ENCODE results near the gene ACACB. TPM values are rescaled to one million over a fixed set of nuclear protein-coding genes. Genes with fewer than 3 reads are reported as not detected.

Gene ACACB
- total RNA-seq, 1 experiment from 2014 or later, result 20.0 TPM

DNA sequence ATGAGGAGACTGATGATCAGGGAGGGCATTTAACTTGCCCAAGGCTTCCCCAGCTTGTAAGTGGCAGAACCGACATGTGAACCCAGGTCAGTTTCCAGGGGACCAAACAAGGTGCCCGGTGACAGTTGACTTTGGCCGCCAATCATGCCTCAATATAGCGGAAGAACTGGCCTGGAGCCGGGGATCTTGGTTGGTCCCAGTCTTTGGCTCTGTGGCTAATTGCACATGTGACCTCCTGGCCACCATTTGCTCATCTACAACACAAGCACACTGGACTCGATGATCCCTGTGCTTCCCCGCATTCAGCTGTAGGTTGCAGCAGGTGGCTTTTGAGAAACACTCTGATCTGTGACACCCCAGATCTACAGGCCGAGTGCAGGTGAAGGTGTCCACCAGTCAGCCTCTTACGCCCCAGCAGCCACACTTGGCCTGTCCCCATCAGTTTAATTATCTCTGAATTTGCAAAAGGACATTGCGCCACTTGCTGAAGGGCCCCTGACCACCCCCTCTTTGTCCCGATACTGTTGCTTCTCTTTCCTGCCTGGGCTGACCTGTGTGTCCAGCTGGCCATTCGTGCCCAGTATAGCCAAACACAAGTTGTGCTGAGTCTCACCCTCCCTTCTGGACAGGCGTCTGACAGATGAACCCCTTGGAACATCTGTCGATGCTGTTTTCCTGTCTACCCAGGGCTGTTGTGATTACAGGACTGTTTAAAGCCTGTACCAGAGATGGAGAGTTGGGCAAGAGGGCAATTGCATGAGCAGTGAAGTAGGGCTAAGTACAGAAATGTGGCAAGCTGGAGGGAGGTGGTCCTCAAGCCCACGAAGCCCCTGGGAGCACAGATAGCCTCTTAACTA is 14.1 kb downstream of the ACACB start:
- POLR2A ChIA-PET, result no interaction called here
- H3K36me3 Mint-ChIP-seq, result no peaks in the 10 kb centered on the region
- no peak for ATAC-seq
- H3K27me3 Mint-ChIP-seq (ENCODE audit: low read depth), result no peaks in the 10 kb centered on the region
- CTCF ChIA-PET, result interaction anchor here (0.5 kb wide), 1 partner anchor 25 kb away, joined by 3 read pairs; no protein-coding TSS in a partner anchor
- no peak for TF ChIP-seq TCF7 (CRISPR knock-in tag; IDR thresholded peaks at IDR 0.05; ENCODE audit: low read depth)
- no peak for TF ChIP-seq ZNF416 (CRISPR knock-in tag; IDR thresholded peaks at IDR 0.05)
- TF ChIP-seq NFATC4 (CRISPR knock-in tag; IDR thresholded peaks at IDR 0.05), result no peak
- TF ChIP-seq NFE2L1 (CRISPR knock-in tag; IDR thresholded peaks at IDR 0.05), result no peak
- TF ChIP-seq, protein P1, sequence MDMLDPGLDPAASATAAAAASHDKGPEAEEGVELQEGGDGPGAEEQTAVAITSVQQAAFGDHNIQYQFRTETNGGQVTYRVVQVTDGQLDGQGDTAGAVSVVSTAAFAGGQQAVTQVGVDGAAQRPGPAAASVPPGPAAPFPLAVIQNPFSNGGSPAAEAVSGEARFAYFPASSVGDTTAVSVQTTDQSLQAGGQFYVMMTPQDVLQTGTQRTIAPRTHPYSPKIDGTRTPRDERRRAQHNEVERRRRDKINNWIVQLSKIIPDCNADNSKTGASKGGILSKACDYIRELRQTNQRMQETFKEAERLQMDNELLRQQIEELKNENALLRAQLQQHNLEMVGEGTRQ (CRISPR knock-in tag; IDR thresholded peaks at IDR 0.05), result no peak
- TF ChIP-seq, protein P2, sequence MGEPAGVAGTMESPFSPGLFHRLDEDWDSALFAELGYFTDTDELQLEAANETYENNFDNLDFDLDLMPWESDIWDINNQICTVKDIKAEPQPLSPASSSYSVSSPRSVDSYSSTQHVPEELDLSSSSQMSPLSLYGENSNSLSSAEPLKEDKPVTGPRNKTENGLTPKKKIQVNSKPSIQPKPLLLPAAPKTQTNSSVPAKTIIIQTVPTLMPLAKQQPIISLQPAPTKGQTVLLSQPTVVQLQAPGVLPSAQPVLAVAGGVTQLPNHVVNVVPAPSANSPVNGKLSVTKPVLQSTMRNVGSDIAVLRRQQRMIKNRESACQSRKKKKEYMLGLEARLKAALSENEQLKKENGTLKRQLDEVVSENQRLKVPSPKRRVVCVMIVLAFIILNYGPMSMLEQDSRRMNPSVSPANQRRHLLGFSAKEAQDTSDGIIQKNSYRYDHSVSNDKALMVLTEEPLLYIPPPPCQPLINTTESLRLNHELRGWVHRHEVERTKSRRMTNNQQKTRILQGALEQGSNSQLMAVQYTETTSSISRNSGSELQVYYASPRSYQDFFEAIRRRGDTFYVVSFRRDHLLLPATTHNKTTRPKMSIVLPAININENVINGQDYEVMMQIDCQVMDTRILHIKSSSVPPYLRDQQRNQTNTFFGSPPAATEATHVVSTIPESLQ (CRISPR knock-in tag; IDR thresholded peaks at IDR 0.05), result no peak
- H3K4me3 Mint-ChIP-seq, result no peak overlapping the region
- DNase-seq (ENCODE audit: low spot score), result no peak
- H3K4me1 Mint-ChIP-seq, result peaks cover 10% of the 10 kb centered on the region
- H3K27ac Mint-ChIP-seq, result no peak overlapping the region
- peaks cover 2% of the 10 kb centered on the region; the same call in 1 of the 2 replicates for H3K9me3 Mint-ChIP-seq

DNA sequence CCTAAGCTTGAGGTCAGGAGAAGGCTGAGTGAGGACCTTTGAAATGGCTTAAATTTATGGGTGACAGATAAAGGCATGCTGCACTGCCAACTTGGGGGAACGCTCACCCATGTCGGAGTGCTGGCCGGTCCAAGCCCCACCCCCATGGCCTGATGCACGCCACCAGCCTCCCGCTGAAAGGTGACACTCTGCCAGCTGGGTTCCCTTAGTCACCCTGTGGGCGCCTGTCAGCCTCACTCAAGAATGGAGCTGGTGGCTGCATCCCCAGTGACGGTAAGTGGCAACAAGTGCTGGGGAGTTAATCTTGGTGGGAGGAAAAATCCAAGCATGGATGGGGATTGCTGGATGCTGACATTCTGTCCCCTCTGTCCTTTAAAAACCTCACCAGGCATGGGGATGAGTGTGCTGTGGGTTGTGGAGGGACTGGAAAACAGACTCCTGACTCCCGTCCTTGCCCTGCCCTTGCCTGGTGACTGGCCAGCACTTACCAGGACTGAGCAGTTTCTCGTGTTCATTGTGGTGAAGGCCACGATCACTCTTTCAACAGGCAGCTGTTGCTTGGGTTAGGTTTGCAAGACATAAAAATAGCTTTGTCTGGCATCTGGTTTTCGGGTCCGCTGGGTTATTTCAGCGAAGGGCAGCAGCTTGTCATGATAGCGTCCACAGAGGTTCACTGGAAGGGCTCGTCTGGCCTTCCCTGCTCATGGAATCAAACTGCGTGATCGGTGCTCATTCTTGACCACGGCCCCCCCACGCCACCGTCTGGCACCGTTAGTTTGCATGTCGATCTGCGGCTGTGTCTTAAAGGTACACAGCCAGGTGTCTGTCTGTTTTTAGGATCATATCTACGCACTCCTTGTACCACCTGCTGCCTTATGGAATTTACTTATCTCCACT is 15.0 kb downstream of the ACACB start:
- no peaks in the 10 kb centered on the region for H3K36me3 Mint-ChIP-seq
- ATAC-seq (peak; percentile 24), DNase-seq (ENCODE audit: low spot score) (no peak)
- no peaks in the 10 kb centered on the region for H3K27me3 Mint-ChIP-seq (ENCODE audit: low read depth)
- no peak overlapping the region for H3K4me3 Mint-ChIP-seq
- ChIA-PET CTCF (interaction anchor here (0.5 to 1.3 kb wide), 6 partner anchors 12 to 263 kb away, joined by 3 to 8 read pairs (median 4); partner anchors contain the start of gene FOXN4), POLR2A (no interaction called here)
- peaks cover 9% of the 10 kb centered on the region for H3K9me3 Mint-ChIP-seq
- H3K27ac Mint-ChIP-seq, result no peak overlapping the region
- H3K4me1 Mint-ChIP-seq, result peaks cover 2% of the 10 kb centered on the region; the same call in 1 of the 2 replicates
- TF ChIP-seq NR2C2 (CRISPR knock-in tag; IDR thresholded peaks at IDR 0.05) (no peak), ELF4 (CRISPR knock-in tag; IDR thresholded peaks at IDR 0.05; ENCODE audit: low read depth) (no peak), CREB1 (CRISPR knock-in tag; IDR thresholded peaks at IDR 0.05) (no peak), ZNF423 (CRISPR knock-in tag; IDR thresholded peaks at IDR 0.05) (no peak), PRRX2 (CRISPR knock-in tag; IDR thresholded peaks at IDR 0.05) (no peak), SP1 (CRISPR knock-in tag; conservative IDR thresholded peaks at IDR 0.05) (no peak), ZNF416 (CRISPR knock-in tag; IDR thresholded peaks at IDR 0.05) (no peak), NR1H2 (CRISPR knock-in tag; IDR thresholded peaks at IDR 0.05) (no peak), HMGA2 (CRISPR knock-in tag; IDR thresholded peaks at IDR 0.05) (no peak), KAT7 (CRISPR knock-in tag; IDR thresholded peaks at IDR 0.05; ENCODE audit: borderline replicate concordance) (no peak), ZNF671 (CRISPR knock-in tag; IDR thresholded peaks at IDR 0.05) (no peak)
- TF ChIP-seq, protein P3, sequence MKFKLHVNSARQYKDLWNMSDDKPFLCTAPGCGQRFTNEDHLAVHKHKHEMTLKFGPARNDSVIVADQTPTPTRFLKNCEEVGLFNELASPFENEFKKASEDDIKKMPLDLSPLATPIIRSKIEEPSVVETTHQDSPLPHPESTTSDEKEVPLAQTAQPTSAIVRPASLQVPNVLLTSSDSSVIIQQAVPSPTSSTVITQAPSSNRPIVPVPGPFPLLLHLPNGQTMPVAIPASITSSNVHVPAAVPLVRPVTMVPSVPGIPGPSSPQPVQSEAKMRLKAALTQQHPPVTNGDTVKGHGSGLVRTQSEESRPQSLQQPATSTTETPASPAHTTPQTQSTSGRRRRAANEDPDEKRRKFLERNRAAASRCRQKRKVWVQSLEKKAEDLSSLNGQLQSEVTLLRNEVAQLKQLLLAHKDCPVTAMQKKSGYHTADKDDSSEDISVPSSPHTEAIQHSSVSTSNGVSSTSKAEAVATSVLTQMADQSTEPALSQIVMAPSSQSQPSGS (CRISPR knock-in tag; IDR thresholded peaks at IDR 0.05; ENCODE audit: borderline replicate concordance, low read depth), result no peak
